HepG2 (cell line): ENCODE measurements around the gene SPG7. TPM values are rescaled to one million over a fixed set of nuclear protein-coding genes. Genes with fewer than 3 reads are reported as not detected.

Source experiments
- ADNP ChIP-seq: sonication (generic); formaldehyde crosslinking; IDR thresholded peaks from 2 replicates; pipeline ENCODE4 v1.4.0; 2020; ENCODE audit warnings: missing genetic modification reagents
- CENPT ChIP-seq: sonication (generic); formaldehyde crosslinking; IDR thresholded peaks from 2 replicates; pipeline ENCODE4 v1.8.0; 2022; ENCODE audit warnings: low read depth, mild to moderate bottlenecking, moderate library complexity, missing genetic modification reagents
- EZH2 ChIP-seq: conservative IDR thresholded peaks from 2 replicates; pipeline ENCODE4 v1.6.1; 2012; ENCODE audit warnings: mild to moderate bottlenecking, low read depth, low read length, moderate library complexity
- KDM1A ChIP-seq: IDR thresholded peaks from 2 replicates; pipeline ENCODE4 v1.6.1; 2016; ENCODE audit warnings: missing compliant biosample characterization
- RNF2 ChIP-seq: fragments of 450-650 bp; conservative IDR thresholded peaks from 2 replicates; pipeline ENCODE4 v1.6.1; 2016; ENCODE audit warnings: low read depth
- SCMH1 ChIP-seq: sonication (generic); formaldehyde crosslinking; IDR thresholded peaks from 2 replicates; pipeline ENCODE4 v1.9.0; 2021; ENCODE audit warnings: missing genetic modification reagents, mild to moderate bottlenecking, borderline replicate concordance
- ZMYM2 ChIP-seq: sonication (generic); formaldehyde crosslinking; IDR thresholded peaks from 2 replicates; pipeline ENCODE4 v1.8.0; 2022; ENCODE audit warnings: mild to moderate bottlenecking, missing genetic modification reagents
- ZNF530 ChIP-seq: sonication (generic); formaldehyde crosslinking; IDR thresholded peaks from 2 replicates; pipeline ENCODE4 v1.5.0; 2020; ENCODE audit warnings: low read depth, mild to moderate bottlenecking, missing genetic modification reagents
- polyA plus RNA-seq, 8 experiments: library from polyadenylated mRNA; depleted of rRNA in 3 of 8; stranded (reverse) in 7 of 8; unstranded in 1 of 8; fragments of >200 nt; fragmentation: Illumina TruSeq in 4 of 8; extraction: Trizol in 4 of 8; gene quantifications; 2 replicates each; pipeline versions ENCODE4 v1.2.1 to v1.2.3, GENCODE V29; 2011 to 2016; ENCODE audit warnings: low read depth in 4 of 8, missing spikeins in 1 of 8, mixed read lengths in 1 of 8; ENCODE audit not compliant: insufficient read depth in 1 of 8
- total RNA-seq, 5 experiments: library from RNA; depleted of rRNA; stranded (reverse); fragments of >200 nt; fragmentation: Illumina TruSeq; extraction: Trizol; gene quantifications; 2 replicates each; pipeline ENCODE4 v1.2.3, GENCODE V29; 2016; ENCODE audit warnings: low read depth in 1 of 5
- TF ChIP-seq, protein P1 (sequence below): sonication (generic); formaldehyde crosslinking; IDR thresholded peaks from 2 replicates; pipeline ENCODE4 v1.5.0; 2020; ENCODE audit warnings: missing genetic modification reagents
- TF ChIP-seq, protein P2 (sequence below): IDR thresholded peaks from 2 replicates; pipeline ENCODE4 v1.6.1; 2018; ENCODE audit warnings: missing genetic modification reagents, mild to moderate bottlenecking, missing compliant biosample characterization
- TF ChIP-seq, protein P3 (sequence below): sonication (generic); formaldehyde crosslinking; conservative IDR thresholded peaks from 2 replicates; pipeline ENCODE4 v1.4.0; 2020; ENCODE audit warnings: missing genetic modification reagents

Gene SPG7
- total and polyA plus RNA-seq, 2 of the 13 experiments (the other 11 are each of a cell fraction or from before 2014, with no cell fraction given) = 66.0 to 136 TPM

DNA sequence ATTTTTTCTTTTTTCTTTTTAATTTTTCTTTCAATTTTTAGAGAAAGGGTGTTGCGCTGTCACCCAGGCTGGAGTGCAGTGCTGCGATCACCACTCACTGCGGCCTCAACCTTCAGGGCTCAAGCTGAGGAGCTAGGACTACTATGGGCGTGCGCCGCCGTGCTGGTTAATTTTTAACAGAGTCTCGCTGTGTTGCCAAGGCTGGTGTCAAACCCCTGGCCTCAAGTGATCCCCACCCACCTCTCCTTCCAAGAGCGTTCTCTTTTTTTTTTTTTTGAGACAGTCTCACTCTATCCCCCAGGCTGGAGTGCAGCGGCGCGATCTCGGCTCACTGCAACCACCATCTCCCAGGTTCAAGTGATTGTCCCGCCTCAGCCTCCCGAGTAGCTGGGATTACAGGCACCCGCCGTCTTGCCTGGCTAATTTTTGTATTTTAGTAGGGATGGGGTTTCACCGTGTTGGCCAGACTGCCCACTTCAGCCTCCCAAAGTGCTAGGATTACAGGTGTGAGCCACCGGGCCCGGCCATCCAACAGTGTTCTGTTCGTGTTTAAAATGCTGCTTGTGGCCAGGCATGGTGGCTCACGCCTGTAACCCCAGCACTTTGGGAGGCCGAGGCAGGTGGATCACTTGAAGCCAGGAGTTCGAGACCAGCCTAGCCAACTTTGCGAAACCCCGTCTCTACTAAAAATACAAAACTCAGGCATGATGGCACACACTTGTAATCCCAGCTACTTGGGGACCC is 37.8 kb downstream of the SPG7 start (continued):
- TF ChIP-seq, protein P1, sequence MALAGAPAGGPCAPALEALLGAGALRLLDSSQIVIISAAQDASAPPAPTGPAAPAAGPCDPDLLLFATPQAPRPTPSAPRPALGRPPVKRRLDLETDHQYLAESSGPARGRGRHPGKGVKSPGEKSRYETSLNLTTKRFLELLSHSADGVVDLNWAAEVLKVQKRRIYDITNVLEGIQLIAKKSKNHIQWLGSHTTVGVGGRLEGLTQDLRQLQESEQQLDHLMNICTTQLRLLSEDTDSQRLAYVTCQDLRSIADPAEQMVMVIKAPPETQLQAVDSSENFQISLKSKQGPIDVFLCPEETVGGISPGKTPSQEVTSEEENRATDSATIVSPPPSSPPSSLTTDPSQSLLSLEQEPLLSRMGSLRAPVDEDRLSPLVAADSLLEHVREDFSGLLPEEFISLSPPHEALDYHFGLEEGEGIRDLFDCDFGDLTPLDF (CRISPR knock-in tag) = no peak
- no peak for TF ChIP-seq SCMH1 (CRISPR knock-in tag)
- no peak for TF ChIP-seq KDM1A
- TF ChIP-seq, protein P2, sequence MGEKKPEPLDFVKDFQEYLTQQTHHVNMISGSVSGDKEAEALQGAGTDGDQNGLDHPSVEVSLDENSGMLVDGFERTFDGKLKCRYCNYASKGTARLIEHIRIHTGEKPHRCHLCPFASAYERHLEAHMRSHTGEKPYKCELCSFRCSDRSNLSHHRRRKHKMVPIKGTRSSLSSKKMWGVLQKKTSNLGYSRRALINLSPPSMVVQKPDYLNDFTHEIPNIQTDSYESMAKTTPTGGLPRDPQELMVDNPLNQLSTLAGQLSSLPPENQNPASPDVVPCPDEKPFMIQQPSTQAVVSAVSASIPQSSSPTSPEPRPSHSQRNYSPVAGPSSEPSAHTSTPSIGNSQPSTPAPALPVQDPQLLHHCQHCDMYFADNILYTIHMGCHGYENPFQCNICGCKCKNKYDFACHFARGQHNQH = peak; percentile 59; the same call in 1 of the 2 replicates
- TF ChIP-seq, protein P3, sequence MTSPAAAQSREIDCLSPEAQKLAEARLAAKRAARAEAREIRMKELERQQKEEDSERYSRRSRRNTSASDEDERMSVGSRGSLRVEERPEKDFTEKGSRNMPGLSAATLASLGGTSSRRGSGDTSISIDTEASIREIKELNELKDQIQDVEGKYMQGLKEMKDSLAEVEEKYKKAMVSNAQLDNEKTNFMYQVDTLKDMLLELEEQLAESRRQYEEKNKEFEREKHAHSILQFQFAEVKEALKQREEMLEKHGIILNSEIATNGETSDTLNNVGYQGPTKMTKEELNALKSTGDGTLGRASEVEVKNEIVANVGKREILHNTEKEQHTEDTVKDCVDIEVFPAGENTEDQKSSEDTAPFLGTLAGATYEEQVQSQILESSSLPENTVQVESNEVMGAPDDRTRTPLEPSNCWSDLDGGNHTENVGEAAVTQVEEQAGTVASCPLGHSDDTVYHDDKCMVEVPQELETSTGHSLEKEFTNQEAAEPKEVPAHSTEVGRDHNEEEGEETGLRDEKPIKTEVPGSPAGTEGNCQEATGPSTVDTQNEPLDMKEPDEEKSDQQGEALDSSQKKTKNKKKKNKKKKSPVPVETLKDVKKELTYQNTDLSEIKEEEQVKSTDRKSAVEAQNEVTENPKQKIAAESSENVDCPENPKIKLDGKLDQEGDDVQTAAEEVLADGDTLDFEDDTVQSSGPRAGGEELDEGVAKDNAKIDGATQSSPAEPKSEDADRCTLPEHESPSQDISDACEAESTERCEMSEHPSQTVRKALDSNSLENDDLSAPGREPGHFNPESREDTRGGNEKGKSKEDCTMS (CRISPR knock-in tag) = no peak
- no peak for TF ChIP-seq ZNF530 (CRISPR knock-in tag)
- TF ChIP-seq CENPT = no peak
- TF ChIP-seq ADNP (CRISPR knock-in tag) = no peak
- no peak for TF ChIP-seq EZH2
- no peak for TF ChIP-seq RNF2
- no peak for TF ChIP-seq ZMYM2 (CRISPR knock-in tag)
